HFFc6 (cell line): Measurements from ENCODE around the gene PDZRN3. TPM values are rescaled to one million over a fixed set of nuclear protein-coding genes. Genes with fewer than 3 reads are reported as not detected.

Source experiments
- DNase-seq: peaks from one replicate; pipeline ENCODE4 v3.0.0-alpha.2; 2018
- H3K27ac Mint-ChIP-seq: 2 replicates; pipeline ENCODE4 v1.8.0; 2020; ENCODE audit warnings: mild to moderate bottlenecking, mixed read lengths
- H3K27me3 Mint-ChIP-seq: 2 replicates; pipeline ENCODE4 v1.8.0; 2021; ENCODE audit warnings: mild to moderate bottlenecking, moderate library complexity, mixed read lengths; ENCODE audit not compliant: insufficient read depth
- H3K36me3 Mint-ChIP-seq: 2 replicates; pipeline ENCODE4 v1.8.0; 2021; ENCODE audit warnings: low read depth, mixed read lengths
- H3K4me1 Mint-ChIP-seq: 2 replicates; pipeline ENCODE4 v1.8.0; 2020; ENCODE audit warnings: low read depth, mixed read lengths
- H3K4me3 Mint-ChIP-seq: 2 replicates; pipeline ENCODE4 v1.8.0; 2020; ENCODE audit warnings: mild to moderate bottlenecking, moderate library complexity, mixed read lengths
- H3K9me3 Mint-ChIP-seq: 2 replicates; pipeline ENCODE4 v1.8.0; 2020; ENCODE audit warnings: mild to moderate bottlenecking, mixed read lengths
- CTCF ChIP-seq: fragments of 200-600 bp; sonication (generic); IDR thresholded peaks from 2 replicates; pipeline ENCODE4 v1.5.0; 2021; ENCODE audit warnings: antibody characterized with exemption, mild to moderate bottlenecking
- total RNA-seq, 6 experiments: library from RNA; stranded (reverse); fragmentation: NEBNext Ultra II Directional; extraction: Animal tissue kit (Norgen Biotek cat#: 25700); gene quantifications; 2 replicates in 1 of 6; 3 replicates in 5 of 6; pipeline ENCODE4 v1.2.3, GENCODE V29; 2021

PDZRN3 gene
- total RNA-seq, 6 experiments from 2014 or later = 15.1 to 18.5 (median 16.7) TPM

DNA sequence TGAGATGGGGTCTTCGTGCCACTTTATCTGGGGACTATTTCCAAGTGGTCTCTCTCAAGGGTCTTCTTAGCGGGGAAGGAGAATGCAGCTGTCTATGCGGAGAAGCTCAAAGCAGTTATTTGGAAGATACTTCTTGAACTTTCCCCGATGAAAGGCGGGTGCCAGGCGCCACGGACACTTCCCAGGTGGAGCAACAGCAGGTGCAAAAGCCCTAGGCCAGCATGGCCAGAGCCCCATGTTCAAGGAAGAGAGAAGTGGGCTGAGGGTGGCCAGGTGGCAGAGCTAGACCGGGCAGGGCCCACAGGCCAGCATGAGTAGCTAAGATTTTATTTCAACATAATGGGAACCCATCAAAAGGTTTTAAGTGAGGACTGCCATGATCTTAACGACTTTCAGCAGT lies 232.8 kb downstream of the PDZRN3 start:
- DNase-seq = no peak
- H3K27ac Mint-ChIP-seq = no peak overlapping the region
- H3K36me3 Mint-ChIP-seq = peaks cover 50% of the 10 kb centered on the region
- no peak for TF ChIP-seq CTCF
- peaks cover 18% of the 10 kb centered on the region for H3K4me1 Mint-ChIP-seq
- H3K9me3 Mint-ChIP-seq = no peaks in the 10 kb centered on the region
- no peak overlapping the region for H3K4me3 Mint-ChIP-seq
- H3K27me3 Mint-ChIP-seq = no peaks in the 10 kb centered on the region

DNA sequence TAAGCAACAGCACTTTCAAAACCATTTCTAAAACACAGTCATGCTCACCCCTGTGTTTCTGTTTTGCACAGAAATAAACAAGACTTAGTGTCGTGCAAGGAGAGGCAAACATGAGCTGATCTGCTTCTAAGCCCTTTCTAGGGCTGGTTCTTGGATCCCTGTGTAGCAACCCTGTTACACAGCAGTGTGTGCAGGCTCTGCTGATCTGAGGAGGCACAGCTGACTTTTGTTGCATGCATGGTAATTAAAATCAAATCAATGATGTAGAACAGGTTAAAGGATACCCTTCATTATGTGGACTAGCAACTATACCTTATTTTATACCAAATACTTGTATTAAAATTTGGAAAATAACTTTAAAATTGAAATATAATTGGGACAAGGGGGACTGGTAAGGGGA lies 234.8 kb downstream of the PDZRN3 start:
- Mint-ChIP-seq H3K4me1 (peaks cover 18% of the 10 kb centered on the region), H3K27ac (no peak overlapping the region), H3K4me3 (no peak overlapping the region), H3K36me3 (peaks cover 61% of the 10 kb centered on the region), H3K9me3 (no peaks in the 10 kb centered on the region), H3K27me3 (no peaks in the 10 kb centered on the region)
- no peak for TF ChIP-seq CTCF
- DNase-seq = no peak

DNA sequence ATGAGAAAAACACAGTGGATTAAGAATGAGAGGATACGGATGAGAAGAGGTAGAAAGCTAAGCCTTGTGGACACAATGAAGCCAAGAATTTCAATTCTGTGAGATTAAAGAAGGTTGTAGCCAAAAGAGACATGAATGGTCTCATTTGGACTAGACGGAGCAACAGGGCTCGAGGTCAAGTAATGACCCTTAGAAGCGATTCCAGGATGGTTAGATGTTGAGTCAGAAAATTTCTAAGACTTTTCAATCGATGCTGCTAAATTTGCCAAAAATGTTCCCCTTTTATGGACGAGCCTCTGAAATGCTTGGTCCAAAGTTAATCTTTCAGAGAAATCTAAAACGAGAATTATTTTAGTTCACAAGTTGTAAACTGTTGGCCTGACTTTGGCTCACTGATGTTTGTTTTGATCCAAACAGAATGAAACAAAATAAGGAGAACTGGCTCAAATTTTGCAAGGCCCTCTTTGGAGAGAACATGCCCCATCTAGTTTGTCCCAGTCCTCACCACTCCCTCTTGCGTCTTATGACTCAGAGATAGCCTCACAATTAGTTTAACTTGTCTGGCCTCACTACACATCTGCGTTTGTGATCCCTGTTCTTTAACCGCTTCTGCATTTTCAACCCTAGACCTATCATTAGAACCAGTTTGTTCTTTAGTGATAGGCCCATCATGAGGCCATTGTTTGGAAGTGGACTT lies 235.5 kb downstream of the PDZRN3 start:
- Mint-ChIP-seq H3K4me3 (no peak overlapping the region), H3K36me3 (peaks cover 65% of the 10 kb centered on the region), H3K27me3 (no peaks in the 10 kb centered on the region), H3K9me3 (no peaks in the 10 kb centered on the region; the same call in 1 of the 2 replicates), H3K27ac (no peak overlapping the region), H3K4me1 (peaks cover 18% of the 10 kb centered on the region)
- TF ChIP-seq CTCF = no peak
- DNase-seq = no peak

DNA sequence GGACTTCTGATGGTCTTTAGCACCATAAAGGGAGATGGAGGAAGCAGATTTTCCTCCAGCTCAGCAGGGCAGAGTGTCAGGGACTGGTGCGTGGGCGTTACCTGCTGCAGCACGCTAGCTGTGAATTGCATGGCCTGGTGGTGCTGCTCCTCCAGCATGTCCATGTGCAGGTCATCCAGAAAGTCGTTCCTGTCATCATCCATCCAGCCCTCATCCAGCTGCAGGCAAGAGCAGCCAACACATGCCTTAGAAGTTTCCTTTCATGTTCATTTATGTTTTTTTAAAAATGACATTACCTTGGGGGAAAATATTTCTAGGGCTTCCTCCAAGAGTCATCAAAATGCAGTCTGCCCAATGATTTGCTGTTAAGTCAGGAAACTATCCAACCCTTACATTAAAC lies 239.2 kb downstream of the PDZRN3 start:
- TF ChIP-seq CTCF = no peak
- no peaks in the 10 kb centered on the region; the same call in 1 of the 2 replicates for H3K9me3 Mint-ChIP-seq
- peaks cover 11% of the 10 kb centered on the region; the same call in 1 of the 2 replicates for H3K4me1 Mint-ChIP-seq
- DNase-seq = no peak
- H3K4me3 Mint-ChIP-seq = no peak overlapping the region
- peaks cover 67% of the 10 kb centered on the region for H3K36me3 Mint-ChIP-seq
- H3K27ac Mint-ChIP-seq = no peak overlapping the region
- H3K27me3 Mint-ChIP-seq = no peaks in the 10 kb centered on the region; the same call in 1 of the 2 replicates

GRCh38 chr3:73384091-73384906 lies 240.4 kb downstream of the PDZRN3 start:
- H3K27ac Mint-ChIP-seq = no peak overlapping the region
- no peak overlapping the region for H3K4me3 Mint-ChIP-seq
- no peak for DNase-seq
- peaks cover 58% of the 10 kb centered on the region for H3K36me3 Mint-ChIP-seq
- no peak for TF ChIP-seq CTCF
- no peaks in the 10 kb centered on the region; the same call in 1 of the 2 replicates for H3K27me3 Mint-ChIP-seq
- peaks cover 14% of the 10 kb centered on the region for H3K4me1 Mint-ChIP-seq
- no peaks in the 10 kb centered on the region; the same call in 1 of the 2 replicates for H3K9me3 Mint-ChIP-seq
